NB4 (cell line): ENCODE data around the gene FKBP2.

Source experiments
- DNase-seq: peaks from one replicate; pipeline ENCODE4 v3.0.0; 2010; ENCODE audit warnings: low read depth
- H3K4me3 ChIP-seq: one replicate; pipeline ENCODE4 v1.5.1; 2011; ENCODE audit warnings: mild to moderate bottlenecking, low read depth, low read length, moderate library complexity
- MYC ChIP-seq: IDR thresholded peaks from 2 replicates; pipeline ENCODE4 v1.6.1; 2011; ENCODE audit warnings: low read depth, low read length
- POLR2A ChIP-seq: IDR thresholded peaks from 2 replicates; pipeline ENCODE4 v1.6.1; 2011; ENCODE audit warnings: mild to moderate bottlenecking; ENCODE audit not compliant: insufficient read length; ENCODE audit errors: extremely low read depth
- TF ChIP-seq, protein P1 (sequence below): IDR thresholded peaks from one replicate; pipeline ENCODE4 v1.5.1; 2012; ENCODE audit warnings: low read depth, low read length
- TF ChIP-seq, protein P2 (sequence below): IDR thresholded peaks from 2 replicates; pipeline ENCODE4 v1.6.1; 2011; ENCODE audit warnings: low read depth, low read length

Gene FKBP2

DNA sequence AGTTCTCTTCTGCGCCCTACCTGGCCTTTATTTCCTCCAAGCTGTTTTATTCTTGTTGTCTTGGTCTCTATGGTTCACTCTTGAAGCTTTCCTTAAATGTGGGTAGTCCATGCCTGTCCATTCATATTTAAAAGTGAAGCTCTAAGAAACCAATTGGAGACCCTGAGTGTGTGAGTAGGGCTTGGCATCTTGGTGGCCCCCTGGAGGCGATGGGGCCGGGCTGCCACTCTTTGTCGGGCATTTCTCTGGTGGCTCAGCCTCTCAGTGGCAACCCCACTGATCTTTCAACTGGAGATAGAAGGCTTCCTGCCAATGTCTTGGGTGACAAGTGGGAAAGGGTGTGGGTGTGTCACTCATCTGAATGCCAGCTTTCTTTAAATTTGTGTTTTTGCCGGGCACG lies 24.0 kb upstream of the FKBP2 start:
- DNase-seq = no peak
- no peak overlapping the region for H3K4me3 ChIP-seq
- TF ChIP-seq, protein P1, sequence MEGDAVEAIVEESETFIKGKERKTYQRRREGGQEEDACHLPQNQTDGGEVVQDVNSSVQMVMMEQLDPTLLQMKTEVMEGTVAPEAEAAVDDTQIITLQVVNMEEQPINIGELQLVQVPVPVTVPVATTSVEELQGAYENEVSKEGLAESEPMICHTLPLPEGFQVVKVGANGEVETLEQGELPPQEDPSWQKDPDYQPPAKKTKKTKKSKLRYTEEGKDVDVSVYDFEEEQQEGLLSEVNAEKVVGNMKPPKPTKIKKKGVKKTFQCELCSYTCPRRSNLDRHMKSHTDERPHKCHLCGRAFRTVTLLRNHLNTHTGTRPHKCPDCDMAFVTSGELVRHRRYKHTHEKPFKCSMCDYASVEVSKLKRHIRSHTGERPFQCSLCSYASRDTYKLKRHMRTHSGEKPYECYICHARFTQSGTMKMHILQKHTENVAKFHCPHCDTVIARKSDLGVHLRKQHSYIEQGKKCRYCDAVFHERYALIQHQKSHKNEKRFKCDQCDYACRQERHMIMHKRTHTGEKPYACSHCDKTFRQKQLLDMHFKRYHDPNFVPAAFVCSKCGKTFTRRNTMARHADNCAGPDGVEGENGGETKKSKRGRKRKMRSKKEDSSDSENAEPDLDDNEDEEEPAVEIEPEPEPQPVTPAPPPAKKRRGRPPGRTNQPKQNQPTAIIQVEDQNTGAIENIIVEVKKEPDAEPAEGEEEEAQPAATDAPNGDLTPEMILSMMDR = no peak
- TF ChIP-seq MYC = no peak
- TF ChIP-seq, protein P2, sequence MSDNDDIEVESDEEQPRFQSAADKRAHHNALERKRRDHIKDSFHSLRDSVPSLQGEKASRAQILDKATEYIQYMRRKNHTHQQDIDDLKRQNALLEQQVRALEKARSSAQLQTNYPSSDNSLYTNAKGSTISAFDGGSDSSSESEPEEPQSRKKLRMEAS = no peak
- no peak for TF ChIP-seq POLR2A

DNA sequence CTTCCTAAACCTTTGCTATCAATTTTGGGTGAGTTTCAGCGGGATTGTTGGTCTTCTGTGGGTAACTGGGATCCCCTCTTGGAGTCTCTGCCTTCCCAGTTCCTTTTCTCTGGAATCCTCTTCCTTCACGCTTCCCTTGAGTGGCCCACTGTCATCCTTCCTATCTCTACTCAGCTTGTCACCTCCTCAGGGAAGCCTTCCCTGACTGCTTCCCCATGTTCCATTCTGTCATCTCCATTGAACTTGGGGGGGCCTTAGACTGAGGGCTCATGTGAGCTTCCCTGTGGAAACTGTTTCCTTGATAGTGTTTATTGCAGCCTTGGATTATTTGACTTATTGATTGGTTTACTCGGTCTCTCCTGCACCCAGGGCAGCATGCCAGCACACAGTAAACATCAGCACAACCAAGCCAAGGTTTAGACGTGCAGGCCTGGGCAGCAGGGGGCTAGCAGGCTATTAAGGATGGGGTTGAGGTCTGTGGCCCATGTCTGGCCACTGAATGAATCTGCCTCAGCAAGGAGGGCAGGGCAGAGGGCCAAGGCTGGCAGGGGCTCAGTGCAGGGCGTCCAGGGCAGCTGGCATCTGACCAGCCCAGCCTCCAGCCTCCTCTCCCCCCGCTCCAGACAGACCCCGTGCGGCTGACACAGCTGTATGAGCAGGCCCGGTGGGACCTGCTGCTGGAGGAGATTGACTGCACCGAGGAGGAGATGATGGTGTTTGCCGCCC lies 22.1 kb upstream of the FKBP2 start:
- no peak for DNase-seq
- TF ChIP-seq, protein P2 = no peak
- TF ChIP-seq POLR2A (no peak), MYC (no peak)
- TF ChIP-seq, protein P1 = no peak
- H3K4me3 ChIP-seq = no peak overlapping the region

DNA sequence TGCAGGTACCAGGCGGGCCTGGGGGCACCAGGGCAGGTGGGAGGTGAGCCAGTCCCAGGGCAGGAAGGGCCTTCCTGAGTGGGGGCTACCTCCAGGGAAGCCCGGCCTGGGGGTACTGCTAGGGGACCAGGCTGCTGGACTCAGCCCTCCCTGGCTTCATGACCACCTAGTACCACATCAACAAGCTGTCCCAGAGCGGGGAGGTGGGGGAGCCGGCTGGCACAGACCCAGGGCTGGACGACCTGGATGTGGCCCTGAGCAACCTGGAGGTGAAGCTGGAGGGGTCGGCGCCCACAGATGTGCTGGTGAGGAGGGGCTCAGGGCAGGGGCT lies 21.6 kb upstream of the FKBP2 start:
- TF ChIP-seq, protein P1 = no peak
- TF ChIP-seq MYC (no peak), POLR2A (no peak)
- TF ChIP-seq, protein P2 = no peak
- DNase-seq = no peak
- H3K4me3 ChIP-seq = no peak overlapping the region

DNA sequence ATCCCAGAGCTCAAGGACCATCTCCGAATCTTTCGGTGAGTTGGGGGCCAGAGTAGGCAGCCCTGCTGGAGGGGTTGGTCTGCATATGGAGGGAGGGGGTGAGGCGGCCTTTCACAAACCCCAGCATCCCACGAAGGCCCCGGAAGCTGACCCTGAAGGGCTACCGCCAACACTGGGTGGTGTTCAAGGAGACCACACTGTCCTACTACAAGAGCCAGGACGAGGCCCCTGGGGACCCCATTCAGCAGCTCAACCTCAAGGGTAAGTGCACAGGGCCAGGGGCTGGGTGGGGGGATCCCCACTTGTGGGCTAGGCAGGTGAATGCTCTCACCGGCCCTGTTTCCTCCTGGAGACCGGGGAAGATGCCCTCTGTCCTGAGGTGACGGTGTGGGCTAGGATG lies 21.1 kb upstream of the FKBP2 start:
- DNase-seq = no peak
- TF ChIP-seq MYC (no peak), POLR2A (no peak)
- TF ChIP-seq, protein P2 = no peak
- TF ChIP-seq, protein P1 = no peak
- H3K4me3 ChIP-seq = no peak overlapping the region

DNA sequence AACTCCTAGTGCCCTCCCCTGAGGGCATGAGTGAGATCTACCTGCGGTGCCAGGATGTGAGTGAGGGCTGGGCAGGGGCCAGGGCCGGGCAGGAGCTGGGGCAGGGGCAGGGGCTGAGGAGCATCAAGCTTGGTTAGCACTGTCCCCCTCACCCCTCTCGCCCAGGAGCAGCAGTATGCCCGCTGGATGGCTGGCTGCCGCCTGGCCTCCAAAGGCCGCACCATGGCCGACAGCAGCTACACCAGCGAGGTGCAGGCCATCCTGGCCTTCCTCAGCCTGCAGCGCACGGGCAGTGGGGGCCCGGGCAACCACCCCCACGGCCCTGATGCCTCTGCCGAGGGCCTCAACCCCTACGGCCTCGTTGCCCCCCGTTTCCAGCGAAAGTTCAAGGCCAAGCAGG lies 20.6 kb upstream of the FKBP2 start:
- no peak for DNase-seq
- H3K4me3 ChIP-seq = no peak overlapping the region
- TF ChIP-seq MYC (no peak), POLR2A (no peak)
- TF ChIP-seq, protein P1 = no peak
- TF ChIP-seq, protein P2 = no peak
